B cell (primary cell): Measurements from ENCODE around the gene SHANK2.

Source experiments
- EZH2 ChIP-seq: IDR thresholded peaks from 2 replicates; pipeline ENCODE4 v1.6.1; 2012; ENCODE audit warnings: borderline replicate concordance, low read depth, mild to moderate bottlenecking, moderate library complexity, low read length; ENCODE audit not compliant: insufficient read depth, poor library complexity, severe bottlenecking
- TF ChIP-seq, protein P1 (sequence below): fragments of 200-600 bp; IDR thresholded peaks from one replicate; pipeline ENCODE4 v1.8.0; 2022; ENCODE audit warnings: antibody characterized with exemption, mild to moderate bottlenecking

DNA sequence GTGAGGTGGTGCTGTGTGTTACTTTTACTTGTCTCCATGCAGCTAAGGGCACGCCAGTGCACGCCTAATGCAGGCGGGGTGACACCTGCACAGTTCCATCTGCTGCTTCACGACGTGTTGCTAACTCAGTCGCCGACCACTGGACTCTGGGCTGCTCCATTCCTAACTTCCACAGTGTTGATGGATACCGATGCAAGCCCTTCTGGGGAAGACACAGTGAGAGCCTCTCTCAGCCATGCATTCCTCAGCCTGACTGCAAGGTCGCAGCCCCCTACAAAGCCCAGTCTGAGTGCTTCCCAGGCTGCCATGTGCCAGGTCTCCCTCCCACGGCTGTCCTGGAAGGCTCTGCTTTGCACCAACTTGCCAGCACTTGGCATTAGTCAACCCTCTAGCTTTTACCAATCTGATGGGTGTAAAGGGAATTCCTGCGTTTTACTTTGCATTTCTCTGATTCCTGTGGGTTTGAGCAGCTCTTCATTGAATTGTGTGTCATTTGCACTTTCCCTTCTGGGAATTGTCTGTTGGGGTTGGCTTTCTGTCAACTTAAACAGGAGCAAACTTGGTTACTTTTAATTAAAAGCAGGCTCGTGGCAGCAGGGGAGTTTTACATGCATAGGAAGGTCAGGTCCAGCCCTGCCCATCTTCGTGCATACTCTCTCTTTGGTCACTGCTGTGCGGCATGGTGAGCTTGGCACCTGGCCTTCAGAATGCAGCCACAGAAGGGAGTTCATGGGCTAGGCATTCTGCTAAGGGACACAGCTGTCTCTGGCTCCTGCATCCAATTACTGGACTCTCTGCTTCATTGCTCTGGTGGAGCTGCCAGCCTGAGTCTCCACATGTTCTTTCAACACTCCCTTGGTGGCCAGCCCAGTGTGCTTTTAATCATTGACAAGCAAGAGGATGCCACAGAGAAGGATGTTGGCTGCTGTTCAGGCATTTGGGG is 34.6 kb upstream of the SHANK2 start:
- TF ChIP-seq, protein P1, sequence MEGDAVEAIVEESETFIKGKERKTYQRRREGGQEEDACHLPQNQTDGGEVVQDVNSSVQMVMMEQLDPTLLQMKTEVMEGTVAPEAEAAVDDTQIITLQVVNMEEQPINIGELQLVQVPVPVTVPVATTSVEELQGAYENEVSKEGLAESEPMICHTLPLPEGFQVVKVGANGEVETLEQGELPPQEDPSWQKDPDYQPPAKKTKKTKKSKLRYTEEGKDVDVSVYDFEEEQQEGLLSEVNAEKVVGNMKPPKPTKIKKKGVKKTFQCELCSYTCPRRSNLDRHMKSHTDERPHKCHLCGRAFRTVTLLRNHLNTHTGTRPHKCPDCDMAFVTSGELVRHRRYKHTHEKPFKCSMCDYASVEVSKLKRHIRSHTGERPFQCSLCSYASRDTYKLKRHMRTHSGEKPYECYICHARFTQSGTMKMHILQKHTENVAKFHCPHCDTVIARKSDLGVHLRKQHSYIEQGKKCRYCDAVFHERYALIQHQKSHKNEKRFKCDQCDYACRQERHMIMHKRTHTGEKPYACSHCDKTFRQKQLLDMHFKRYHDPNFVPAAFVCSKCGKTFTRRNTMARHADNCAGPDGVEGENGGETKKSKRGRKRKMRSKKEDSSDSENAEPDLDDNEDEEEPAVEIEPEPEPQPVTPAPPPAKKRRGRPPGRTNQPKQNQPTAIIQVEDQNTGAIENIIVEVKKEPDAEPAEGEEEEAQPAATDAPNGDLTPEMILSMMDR, result no peak
- TF ChIP-seq EZH2, result no peak
